Measurements from ENCODE around the gene ZFAND3. TPM values are rescaled to one million over a fixed set of nuclear protein-coding genes. Genes with fewer than 3 reads are reported as not detected.

The ZFAND3 gene
- total and polyA plus RNA-seq, 8 donors, result 19.8 to 164 (median 37.3) TPM

DNA sequence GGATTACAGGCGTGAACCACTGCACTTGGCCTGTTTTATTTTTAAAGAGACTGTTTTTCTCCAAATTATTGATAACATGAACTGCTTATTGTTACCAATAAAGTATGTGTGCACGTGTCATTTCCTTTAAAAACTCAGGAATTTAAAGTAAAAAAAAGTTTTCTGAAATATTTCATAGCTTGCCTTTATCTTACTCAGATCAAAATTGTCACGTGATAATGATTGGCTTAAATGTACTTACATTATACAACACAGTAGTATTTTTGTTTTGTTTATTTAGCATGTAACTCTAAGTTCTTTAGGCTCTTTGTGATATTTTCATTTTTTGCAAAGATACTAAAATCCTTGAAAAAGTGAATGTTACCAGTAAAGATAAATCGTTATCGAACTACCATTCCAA is 174.1 kb downstream of the ZFAND3 start:
- no peaks in the 10 kb centered on the region for H3K27me3 ChIP-seq
- H3K36me3 ChIP-seq, result no peaks in the 10 kb centered on the region
- intact Hi-C loops (cut with DNase I; ENCODE audit: low total_unique reads), result no loop called here
- TF ChIP-seq POLR2AphosphoS5 (IDR thresholded peaks at IDR 0.05) (no peak), POLR2A (IDR thresholded peaks at IDR 0.05) (no peak), EP300 (IDR thresholded peaks at IDR 0.05) (no peak)
- TF ChIP-seq, protein P1, sequence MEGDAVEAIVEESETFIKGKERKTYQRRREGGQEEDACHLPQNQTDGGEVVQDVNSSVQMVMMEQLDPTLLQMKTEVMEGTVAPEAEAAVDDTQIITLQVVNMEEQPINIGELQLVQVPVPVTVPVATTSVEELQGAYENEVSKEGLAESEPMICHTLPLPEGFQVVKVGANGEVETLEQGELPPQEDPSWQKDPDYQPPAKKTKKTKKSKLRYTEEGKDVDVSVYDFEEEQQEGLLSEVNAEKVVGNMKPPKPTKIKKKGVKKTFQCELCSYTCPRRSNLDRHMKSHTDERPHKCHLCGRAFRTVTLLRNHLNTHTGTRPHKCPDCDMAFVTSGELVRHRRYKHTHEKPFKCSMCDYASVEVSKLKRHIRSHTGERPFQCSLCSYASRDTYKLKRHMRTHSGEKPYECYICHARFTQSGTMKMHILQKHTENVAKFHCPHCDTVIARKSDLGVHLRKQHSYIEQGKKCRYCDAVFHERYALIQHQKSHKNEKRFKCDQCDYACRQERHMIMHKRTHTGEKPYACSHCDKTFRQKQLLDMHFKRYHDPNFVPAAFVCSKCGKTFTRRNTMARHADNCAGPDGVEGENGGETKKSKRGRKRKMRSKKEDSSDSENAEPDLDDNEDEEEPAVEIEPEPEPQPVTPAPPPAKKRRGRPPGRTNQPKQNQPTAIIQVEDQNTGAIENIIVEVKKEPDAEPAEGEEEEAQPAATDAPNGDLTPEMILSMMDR (IDR thresholded peaks at IDR 0.05), result no peak
- H3K27ac ChIP-seq, result no peak overlapping the region
- H3K4me1 ChIP-seq, result peaks cover 15 to 41% (median 26%) of the 10 kb centered on the region in 4 donors
- H3K4me3 ChIP-seq, result no peak overlapping the region
- no peaks in the 10 kb centered on the region for H3K9me3 ChIP-seq
- 83 to 95% (median 89%) methylated on average over 5 of the region's 5 CpGs for WGBS, 5 donors
- no peak for DNase-seq

DNA sequence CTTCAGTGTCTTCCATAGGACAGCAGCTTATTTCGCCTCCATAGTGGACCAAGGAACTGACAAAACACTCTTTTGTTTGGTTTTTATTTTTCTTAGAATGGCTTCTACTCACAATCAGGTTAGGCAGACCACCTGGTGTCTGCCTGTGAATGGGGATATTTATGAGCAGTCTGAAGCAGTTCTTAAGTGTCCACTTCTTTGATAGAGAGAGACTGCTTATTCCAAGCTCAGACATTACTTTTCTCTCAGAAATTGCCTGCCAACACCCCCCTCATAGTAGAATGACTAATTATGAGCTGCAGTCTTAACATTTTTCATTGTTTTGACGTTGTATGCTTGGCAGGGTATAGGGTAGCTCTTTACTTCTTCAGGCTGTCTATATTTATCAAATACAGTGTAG is 174.7 kb downstream of the ZFAND3 start:
- DNase-seq, result no peak
- Histone ChIP-seq H3K27me3 (no peaks in the 10 kb centered on the region), H3K36me3 (no peaks in the 10 kb centered on the region), H3K4me1 (peaks cover 10 to 34% (median 21%) of the 10 kb centered on the region in 4 donors), H3K27ac (no peak overlapping the region), H3K9me3 (no peaks in the 10 kb centered on the region), H3K4me3 (no peak overlapping the region)
- 65 to 79% (median 71%) methylated on average over 2 of the region's 2 CpGs for WGBS, 5 donors
- intact Hi-C loops (cut with DNase I; ENCODE audit: low total_unique reads), result no loop called here
- no peak for TF ChIP-seq POLR2AphosphoS5 (IDR thresholded peaks at IDR 0.05)
- TF ChIP-seq, protein P1 (IDR thresholded peaks at IDR 0.05), result no peak

DNA sequence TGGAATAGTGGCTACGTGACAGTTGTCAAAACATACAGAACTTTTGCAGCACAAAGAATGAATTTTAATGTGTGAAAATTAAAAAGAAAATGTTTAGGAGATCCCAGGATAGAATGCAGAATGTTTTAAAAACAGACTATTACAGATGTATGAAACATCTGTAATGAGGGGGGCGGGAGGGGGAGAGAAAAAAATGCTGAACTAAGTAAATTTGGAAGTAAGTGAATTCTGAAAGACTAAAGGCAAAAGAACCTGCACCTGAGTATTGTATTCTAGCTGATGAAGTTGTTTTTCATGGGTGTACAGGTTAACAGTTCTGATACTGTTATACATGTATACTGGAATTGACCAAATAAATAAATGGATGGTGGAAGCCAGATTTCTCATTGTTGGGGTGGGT is 178.8 kb downstream of the ZFAND3 start:
- Histone ChIP-seq H3K4me3 (no peak overlapping the region), H3K27me3 (no peaks in the 10 kb centered on the region), H3K36me3 (no peaks in the 10 kb centered on the region), H3K4me1 (peaks cover 6 to 19% (median 14%) of the 10 kb centered on the region in 4 donors), H3K27ac (no peak overlapping the region), H3K9me3 (no peaks in the 10 kb centered on the region)
- TF ChIP-seq POLR2AphosphoS5 (IDR thresholded peaks at IDR 0.05) (no peak), POLR2A (IDR thresholded peaks at IDR 0.05) (no peak), EP300 (IDR thresholded peaks at IDR 0.05) (no peak)
- TF ChIP-seq, protein P1 (IDR thresholded peaks at IDR 0.05), result no peak
- DNase-seq, result no peak
- intact Hi-C loops (cut with DNase I; ENCODE audit: low total_unique reads), result no loop called here
- 93 to 98% (median 96%) methylated on average over 2 of the region's 2 CpGs for WGBS, 5 donors

DNA sequence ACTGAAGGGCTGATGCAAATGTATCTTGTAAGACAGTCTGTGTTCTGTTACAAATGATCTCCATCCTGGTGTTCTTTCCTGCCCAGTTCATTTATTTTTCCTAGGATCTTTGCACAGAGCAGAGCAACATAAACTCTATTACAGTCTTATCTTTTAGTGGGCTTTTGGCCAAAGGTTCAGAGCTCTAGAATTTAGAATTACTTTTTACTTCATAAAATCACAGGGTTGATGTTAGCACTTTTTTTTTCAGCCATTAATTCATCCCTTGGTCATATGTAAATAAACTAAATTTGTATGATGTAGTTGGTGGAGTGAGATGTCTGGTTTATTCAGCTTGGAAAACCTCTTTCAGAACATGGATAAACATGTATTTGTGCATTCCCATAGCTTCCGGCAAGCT is 181.9 kb downstream of the ZFAND3 start:
- H3K4me1 ChIP-seq, result peaks cover 0 to 12% (median 7%) of the 10 kb centered on the region in 4 donors
- H3K36me3 ChIP-seq, result no peaks in the 10 kb centered on the region
- TF ChIP-seq POLR2AphosphoS5 (IDR thresholded peaks at IDR 0.05), result no peak
- TF ChIP-seq, protein P1 (IDR thresholded peaks at IDR 0.05), result no peak
- TF ChIP-seq EP300 (IDR thresholded peaks at IDR 0.05), result no peak
- TF ChIP-seq POLR2A (IDR thresholded peaks at IDR 0.05), result no peak
- no peaks in the 10 kb centered on the region for H3K27me3 ChIP-seq
- no peak overlapping the region for H3K27ac ChIP-seq
- intact Hi-C loops (cut with DNase I; ENCODE audit: low total_unique reads), result no loop called here
- no peak for DNase-seq
- WGBS, 5 donors, result 42 to 75% (median 64%) methylated on average over 1 of the region's 1 CpG
- no peaks in the 10 kb centered on the region for H3K9me3 ChIP-seq
- H3K4me3 ChIP-seq, result no peak overlapping the region

Data from stomach (tissue), 9 donors.